H1 (cell line): ENCODE data around the gene PHC2.

Experiments
- GABPA ChIP-seq: IDR thresholded peaks from 2 replicates; pipeline ENCODE4 v1.6.1; 2011; ENCODE audit warnings: mild to moderate bottlenecking, low read length, moderate library complexity, borderline replicate concordance; ENCODE audit not compliant: insufficient read depth
- KDM5A ChIP-seq: fragments of 200-600 bp; IDR thresholded peaks from 2 replicates; pipeline ENCODE4 v1.7.1; 2012; ENCODE audit warnings: mild to moderate bottlenecking, low read length, inconsistent platforms, mixed read lengths
- POLR2AphosphoS5 ChIP-seq: IDR thresholded peaks from 2 replicates; pipeline ENCODE4 v1.6.1; 2011; ENCODE audit warnings: low read depth, low read length
- RAD21 ChIP-seq, 2 experiments: IDR thresholded peaks in 1 of 2; conservative IDR thresholded peaks in 1 of 2; 2 replicates each; pipeline ENCODE4 v1.6.1; 2011; ENCODE audit warnings: low read depth in 2 of 2, low read length in 2 of 2, improper control_type of control experiment in 1 of 2, inconsistent platforms in 1 of 2, mild to moderate bottlenecking in 1 of 2, moderate library complexity in 1 of 2
- SP2 ChIP-seq: IDR thresholded peaks from 2 replicates; pipeline ENCODE4 v1.6.1; 2012; ENCODE audit warnings: mild to moderate bottlenecking, low read length, inconsistent platforms

DNA sequence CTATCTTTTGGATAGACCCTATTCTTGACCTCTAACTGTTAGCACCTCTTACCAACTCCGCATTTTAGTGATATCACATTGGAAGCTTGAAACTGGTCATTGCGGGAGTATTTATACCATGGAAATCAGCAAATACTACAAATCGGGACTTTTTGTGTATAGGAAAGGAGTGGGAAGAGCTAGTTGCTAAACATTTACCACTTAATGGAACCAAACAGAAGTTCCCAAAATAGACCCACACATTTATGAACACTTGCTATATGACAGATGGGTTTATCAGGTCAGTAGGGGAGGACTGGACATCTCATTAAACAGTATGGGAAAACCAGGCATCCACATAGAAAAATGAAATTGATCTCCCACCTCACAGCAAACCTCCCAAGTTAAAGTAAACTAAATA, 29.4 kb downstream of the PHC2 start:
- TF ChIP-seq SP2: no peak
- TF ChIP-seq KDM5A: no peak
- no peak for TF ChIP-seq RAD21 (IDR thresholded peaks at IDR 0.05 in 1 of 2, conservative IDR thresholded peaks at IDR 0.05 in 1 of 2; ENCODE audit: low read depth in 2 of 2, low read length in 2 of 2)
- TF ChIP-seq GABPA: no peak
- no peak for TF ChIP-seq POLR2AphosphoS5
